SU-DHL-6 (cell line): Measurements from ENCODE around the gene PNPLA7.

Source experiments
- CTCF ChIP-seq: fragments of 200-600 bp; sonication (generic); IDR thresholded peaks from one replicate; pipeline ENCODE4 v1.5.1; 2017; ENCODE audit warnings: antibody characterized with exemption, mild to moderate bottlenecking, low read length, moderate library complexity; ENCODE audit not compliant: insufficient read depth, poor library complexity, severe bottlenecking
- EZH2phosphoT487 ChIP-seq: fragments of 200-600 bp; sonication (generic), shearing (Covaris generic); conservative IDR thresholded peaks from 2 replicates; pipeline ENCODE4 v1.6.1; 2018; ENCODE audit warnings: mild to moderate bottlenecking, antibody characterized with exemption, low read length, moderate library complexity, mixed read lengths

GRCh38 chr9:137411645-137412380 lies 138.4 kb downstream of the PNPLA7 start:
- TF ChIP-seq CTCF (no peak), EZH2phosphoT487 (no peak)
